Esophagus muscularis mucosa (tissue), 4 donors: ENCODE measurements around the gene GNGT1. TPM values are rescaled to one million over a fixed set of nuclear protein-coding genes. Genes with fewer than 3 reads are reported as not detected.
"Not testable (repeated sequence)": the region's sequence is repeated elsewhere in the genome, so short reads cannot be mapped to it uniquely, and the experiment has no call there.

Experiments
- DNase-seq: peaks from one replicate; pipeline ENCODE4 v3.0.0-alpha.2; 2017; ENCODE audit errors: extremely low spot score
- H3K27ac ChIP-seq, 4 donors: fragments of 200-600 bp; sonication (generic); replicated peaks in 1 of 4; 1 replicate in 3 of 4; 2 replicates in 1 of 4; pipeline ENCODE4 v1.5.1; 2016 to 2019; ENCODE audit warnings: mild to moderate bottlenecking in 1 of 4
- H3K27me3 ChIP-seq, 4 donors: fragments of 200-600 bp; sonication (generic); one replicate each; pipeline versions ENCODE4 v1.5.1 to v1.6.0; 2016 to 2019
- H3K36me3 ChIP-seq, 4 donors: fragments of 200-600 bp; sonication (generic); one replicate each; pipeline ENCODE4 v1.5.1; 2016 to 2019
- H3K4me1 ChIP-seq, 4 donors: fragments of 200-600 bp; sonication (generic); one replicate each; pipeline ENCODE4 v1.5.1; 2016 to 2019
- H3K4me3 ChIP-seq, 4 donors: fragments of 200-600 bp; sonication (generic); 1 replicate in 2 of 4; 2 replicates in 2 of 4; pipeline ENCODE4 v1.5.1; 2016 to 2019; ENCODE audit warnings: mild to moderate bottlenecking in 4 of 4, moderate library complexity in 1 of 4
- H3K9me3 ChIP-seq, 4 donors: fragments of 200-600 bp; sonication (generic); 1 replicate in 3 of 4; 2 replicates in 1 of 4; pipeline ENCODE4 v1.5.1; 2016 to 2019
- CTCF ChIP-seq, 3 experiments: fragments of 200-600 bp in 2 of 3; fragments of 450-650 bp in 1 of 3; sonication (generic) in 2 of 3; IDR thresholded peaks; one replicate each; pipeline ENCODE4 v1.5.1; 2017 to 2019; ENCODE audit warnings: antibody characterized with exemption in 3 of 3, mild to moderate bottlenecking in 2 of 3, moderate library complexity in 1 of 3
- EP300 ChIP-seq: sonication (generic); formaldehyde crosslinking; IDR thresholded peaks from one replicate; pipeline ENCODE4 v1.6.1; 2017; ENCODE audit warnings: antibody characterized with exemption
- POLR2A ChIP-seq: fragments of 450-650 bp; IDR thresholded peaks from one replicate; pipeline ENCODE4 v1.6.1; 2017; ENCODE audit warnings: antibody characterized with exemption, moderate library complexity, mild to moderate bottlenecking, low read depth
- POLR2AphosphoS5 ChIP-seq, 2 donors: sonication (generic); formaldehyde crosslinking; IDR thresholded peaks; one replicate each; pipeline ENCODE4 v1.6.1; 2017; ENCODE audit warnings: antibody characterized with exemption in 2 of 2
- WGBS: methylation state at CpG from one replicate; pipeline ENCODE4 v1.1.5; 2018; 5-methylcytosine and 5-hydroxymethylcytosine counted together
- intact Hi-C: fragments of 100-400 bp; cut with DNase I; formaldehyde crosslinking; loops from one replicate; pipeline ENCODE4 v1.15.1; 2023
- total RNA-seq, 4 donors: library from RNA; depleted of rRNA; stranded (reverse); fragments of >200 nt; gene quantifications; one replicate each; pipeline versions ENCODE4 v1.1.0 to v1.2.1, GENCODE V29; 2016

The GNGT1 gene
- total RNA-seq, 4 donors from 2014 or later, result not detected

GRCh38 chr7:93902777-93903423 lies 3.5 kb upstream of the GNGT1 start:
- Histone ChIP-seq H3K27ac (no peak overlapping the region), H3K27me3 (no peaks in the 10 kb centered on the region), H3K9me3 (no peaks in the 10 kb centered on the region), H3K4me1 (no peaks in the 10 kb centered on the region), H3K36me3 (no peaks in the 10 kb centered on the region), H3K4me3 (no peak overlapping the region)
- WGBS, result 94% methylated on average over 1 of the region's 1 CpG
- DNase-seq, result no peak
- TF ChIP-seq EP300 (no peak), POLR2A (no peak), CTCF (IDR thresholded peaks at IDR 0.05) (peak; percentile 62 to 78 (median 68))
- intact Hi-C loops, result loop anchor here (5.0 to 10.0 kb wide), 2 partner anchors 184 to 372 kb away; no protein-coding TSS in a partner anchor

- peak overlapping the region; percentile 38 to 70 (median 56) for H3K27ac ChIP-seq
- H3K27me3 ChIP-seq, result no peaks in the 10 kb centered on the region
- 10% methylated on average over 3 of the region's 3 CpGs for WGBS
- H3K36me3 ChIP-seq, result no peaks in the 10 kb centered on the region
- H3K4me3 ChIP-seq, result no peak overlapping the region
- intact Hi-C loops, result no loop called here
- no peak for DNase-seq
- no peaks in the 10 kb centered on the region for H3K9me3 ChIP-seq
- H3K4me1 ChIP-seq, result peaks cover 19 to 31% (median 25%) of the 10 kb centered on the region in 4 donors
- no peak for TF ChIP-seq EP300
- TF ChIP-seq POLR2AphosphoS5 (IDR thresholded peaks at IDR 0.05), result no peak
- TF ChIP-seq CTCF (IDR thresholded peaks at IDR 0.05), result no peak
- no peak for TF ChIP-seq POLR2A
Measured at GRCh38 chr7:93910076-93910994, 4.0 kb downstream of the GNGT1 start.

DNA sequence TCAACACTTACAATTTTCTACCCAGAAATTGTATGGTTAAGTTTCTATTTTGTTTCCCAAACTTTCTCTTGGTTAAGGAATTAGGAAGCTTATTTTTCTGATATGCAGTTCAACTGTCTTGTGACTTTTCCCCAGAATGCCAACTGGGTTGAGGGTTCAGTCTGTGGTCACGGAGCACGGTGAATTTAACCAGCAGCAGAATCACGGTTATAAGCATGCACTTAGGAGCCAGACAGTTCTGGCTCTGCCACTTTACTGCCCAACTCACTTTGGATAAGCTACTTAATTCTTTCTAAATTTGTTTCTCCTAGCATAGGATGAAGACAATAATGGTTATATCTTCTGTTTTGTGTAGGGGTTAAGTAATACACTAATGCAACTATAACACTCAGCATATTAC lies 4.9 kb downstream of the GNGT1 start:
- DNase-seq, H3K36me3 ChIP-seq, intact Hi-C loops, H3K9me3 ChIP-seq, H3K4me3 ChIP-seq, H3K27me3 ChIP-seq: not testable (repeated sequence)
- Histone ChIP-seq H3K4me1 (peaks cover 19 to 38% (median 27%) of the 10 kb centered on the region in 4 donors), H3K27ac (peak overlapping the region; percentile 38 to 70 (median 56))
- WGBS, result 56% methylated on average over 3 of the region's 3 CpGs

DNA sequence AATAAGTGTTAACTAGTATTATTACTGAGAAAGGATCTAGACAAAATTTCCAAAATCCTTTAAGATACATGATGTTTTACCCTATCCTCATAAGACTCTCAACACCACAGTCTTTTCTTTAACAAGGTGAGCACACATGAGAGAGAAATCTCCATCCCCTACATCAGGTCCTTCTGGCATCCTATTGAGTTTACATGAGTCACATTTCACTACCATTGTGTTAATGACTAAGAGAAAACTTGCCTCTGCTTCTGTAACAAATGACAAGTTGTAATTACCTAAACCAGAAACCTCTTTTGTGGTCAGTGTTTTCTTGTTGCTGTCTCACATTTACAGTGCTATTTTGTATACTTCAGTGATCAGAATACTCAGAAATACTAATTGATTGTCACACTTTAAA lies 5.3 kb downstream of the GNGT1 start:
- H3K36me3 ChIP-seq, H3K9me3 ChIP-seq, DNase-seq, H3K4me3 ChIP-seq, H3K27me3 ChIP-seq, intact Hi-C loops: not testable (repeated sequence)
- Histone ChIP-seq H3K4me1 (peaks cover 19 to 38% (median 27%) of the 10 kb centered on the region in 4 donors), H3K27ac (peak overlapping the region in 2 of 4 donors; percentile 30 to 49)

DNA sequence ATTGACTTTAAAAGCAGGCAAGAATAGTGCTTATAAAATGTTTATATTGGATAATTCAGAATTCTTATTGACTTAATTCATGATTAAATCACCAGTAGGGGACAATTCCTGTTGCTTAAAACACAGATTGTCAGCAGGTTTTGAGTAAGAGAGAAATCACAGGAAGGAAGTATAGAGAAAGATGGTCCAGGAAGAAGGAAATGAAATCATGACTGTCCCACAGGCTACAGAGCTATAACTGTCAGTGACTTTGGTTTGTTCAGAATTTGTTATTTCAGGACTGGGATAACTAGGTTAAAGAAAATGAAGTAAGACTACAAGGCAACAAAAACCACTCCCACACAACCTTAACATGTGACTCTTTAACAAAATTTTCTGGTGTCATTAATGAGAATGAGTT lies 6.8 kb downstream of the GNGT1 start:
- Histone ChIP-seq H3K4me1 (peaks cover 19 to 38% (median 27%) of the 10 kb centered on the region in 4 donors), H3K4me3 (no peak overlapping the region), H3K27me3 (no peaks in the 10 kb centered on the region), H3K9me3 (no peaks in the 10 kb centered on the region), H3K36me3 (no peaks in the 10 kb centered on the region), H3K27ac (peak overlapping the region in 3 of 4 donors; percentile 31 to 66 (median 50))
- TF ChIP-seq EP300, result no peak
- TF ChIP-seq CTCF (IDR thresholded peaks at IDR 0.05), result no peak
- TF ChIP-seq POLR2AphosphoS5 (IDR thresholded peaks at IDR 0.05), result no peak
- TF ChIP-seq POLR2A, result no peak
- intact Hi-C loops, result no loop called here
- DNase-seq, result no peak
